Gastroesophageal sphincter (tissue), 4 donors: Measurements from ENCODE around the gene NUBP1. TPM values are rescaled to one million over a fixed set of nuclear protein-coding genes. Genes with fewer than 3 reads are reported as not detected.

Experiments used
- ATAC-seq: fragments of 150-250 bp; one replicate; pipeline ENCODE4 v1.9.1; 2016; ENCODE audit warnings: mild to moderate bottlenecking, moderate library complexity
- H3K27ac ChIP-seq, 4 donors: fragments of 200-600 bp; sonication (generic) in 3 of 4; 1 replicate in 3 of 4; 2 replicates in 1 of 4; pipeline ENCODE4 v1.5.1; 2016 to 2019
- H3K27me3 ChIP-seq: fragments of 200-600 bp; sonication (generic); one replicate; pipeline ENCODE4 v1.5.1; 2019
- H3K36me3 ChIP-seq, 2 donors: fragments of 200-600 bp; sonication (generic); one replicate each; pipeline ENCODE4 v1.5.1; 2019; ENCODE audit warnings: control low read depth in 1 of 2
- H3K4me1 ChIP-seq, 3 donors: fragments of 200-600 bp; sonication (generic); 1 replicate in 2 of 3; 2 replicates in 1 of 3; pipeline ENCODE4 v1.5.1; 2016 to 2019; ENCODE audit warnings: control low read depth in 2 of 3
- H3K4me3 ChIP-seq, 2 donors: fragments of 200-600 bp; sonication (generic); one replicate each; pipeline ENCODE4 v1.5.1; 2019; ENCODE audit warnings: mild to moderate bottlenecking in 1 of 2, moderate library complexity in 1 of 2
- H3K9me3 ChIP-seq, 3 donors: fragments of 200-600 bp; sonication (generic); one replicate each; pipeline ENCODE4 v1.5.1; 2017 to 2019; ENCODE audit warnings: control low read depth in 2 of 3
- EP300 ChIP-seq: sonication (generic); formaldehyde crosslinking; IDR thresholded peaks from one replicate; pipeline ENCODE4 v1.6.1; 2017; ENCODE audit warnings: antibody characterized with exemption, mild to moderate bottlenecking
- POLR2A ChIP-seq, 2 donors: fragments of 450-650 bp; IDR thresholded peaks; one replicate each; pipeline ENCODE4 v1.6.1; 2017; ENCODE audit warnings: antibody characterized with exemption in 2 of 2, mild to moderate bottlenecking in 2 of 2, moderate library complexity in 1 of 2
- POLR2AphosphoS5 ChIP-seq: sonication (generic); formaldehyde crosslinking; IDR thresholded peaks from one replicate; pipeline ENCODE4 v1.6.1; 2017; ENCODE audit warnings: antibody characterized with exemption
- WGBS, 2 donors: methylation state at CpG; one replicate each; pipeline ENCODE4 v1.1.5; 2018; ENCODE audit warnings: low coverage in 1 of 2; 5-methylcytosine and 5-hydroxymethylcytosine counted together
- total RNA-seq, 4 donors: library from RNA; depleted of rRNA; stranded (reverse); fragments of >200 nt; gene quantifications; one replicate each; pipeline ENCODE4 v1.1.0, GENCODE V29; 2016
- TF ChIP-seq, protein P1 (sequence below), 4 experiments: fragments of 200-600 bp in 2 of 4; fragments of 450-650 bp in 2 of 4; sonication (generic) in 1 of 4; IDR thresholded peaks; one replicate each; pipeline ENCODE4 v1.5.1; 2017 to 2019; ENCODE audit warnings: antibody characterized with exemption in 4 of 4, mild to moderate bottlenecking in 2 of 4, moderate library complexity in 2 of 4

The NUBP1 gene
- total RNA-seq, 4 donors from 2014 or later = 18.5 to 49.0 (median 34.8) TPM

DNA sequence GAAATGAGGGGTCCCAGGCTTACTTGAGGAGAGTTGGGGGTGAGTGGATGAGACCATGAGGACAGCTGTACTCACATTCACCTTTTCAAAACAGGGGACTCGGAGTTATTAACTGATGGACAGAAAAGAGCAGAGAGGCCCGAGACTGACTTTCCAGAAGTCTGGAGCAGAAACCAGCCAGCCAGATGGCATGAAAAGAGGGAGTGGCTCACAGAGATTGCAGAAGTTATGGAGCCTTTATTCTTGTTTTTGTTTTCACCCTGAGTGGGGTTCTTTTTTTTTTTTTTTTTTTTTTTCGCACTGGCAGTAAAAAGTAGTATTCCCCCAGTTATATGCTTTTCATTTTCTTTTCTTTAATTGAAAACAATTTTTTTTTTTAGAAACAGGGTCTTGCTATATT lies 56.1 kb downstream of the NUBP1 start:
- Histone ChIP-seq H3K36me3 (no peaks in the 10 kb centered on the region), H3K4me1 (no peaks in the 10 kb centered on the region), H3K4me3 (no peak overlapping the region), H3K27me3 (no peaks in the 10 kb centered on the region), H3K9me3 (no peaks in the 10 kb centered on the region), H3K27ac (no peak overlapping the region)
- ATAC-seq = no peak
- WGBS, 2 donors = 77 to 93% methylated on average over 2 to 3 of the region's 3 CpGs
- TF ChIP-seq POLR2A (IDR thresholded peaks at IDR 0.05) (no peak), POLR2AphosphoS5 (no peak), EP300 (no peak)
- TF ChIP-seq, protein P1, sequence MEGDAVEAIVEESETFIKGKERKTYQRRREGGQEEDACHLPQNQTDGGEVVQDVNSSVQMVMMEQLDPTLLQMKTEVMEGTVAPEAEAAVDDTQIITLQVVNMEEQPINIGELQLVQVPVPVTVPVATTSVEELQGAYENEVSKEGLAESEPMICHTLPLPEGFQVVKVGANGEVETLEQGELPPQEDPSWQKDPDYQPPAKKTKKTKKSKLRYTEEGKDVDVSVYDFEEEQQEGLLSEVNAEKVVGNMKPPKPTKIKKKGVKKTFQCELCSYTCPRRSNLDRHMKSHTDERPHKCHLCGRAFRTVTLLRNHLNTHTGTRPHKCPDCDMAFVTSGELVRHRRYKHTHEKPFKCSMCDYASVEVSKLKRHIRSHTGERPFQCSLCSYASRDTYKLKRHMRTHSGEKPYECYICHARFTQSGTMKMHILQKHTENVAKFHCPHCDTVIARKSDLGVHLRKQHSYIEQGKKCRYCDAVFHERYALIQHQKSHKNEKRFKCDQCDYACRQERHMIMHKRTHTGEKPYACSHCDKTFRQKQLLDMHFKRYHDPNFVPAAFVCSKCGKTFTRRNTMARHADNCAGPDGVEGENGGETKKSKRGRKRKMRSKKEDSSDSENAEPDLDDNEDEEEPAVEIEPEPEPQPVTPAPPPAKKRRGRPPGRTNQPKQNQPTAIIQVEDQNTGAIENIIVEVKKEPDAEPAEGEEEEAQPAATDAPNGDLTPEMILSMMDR (IDR thresholded peaks at IDR 0.05) = no peak

DNA sequence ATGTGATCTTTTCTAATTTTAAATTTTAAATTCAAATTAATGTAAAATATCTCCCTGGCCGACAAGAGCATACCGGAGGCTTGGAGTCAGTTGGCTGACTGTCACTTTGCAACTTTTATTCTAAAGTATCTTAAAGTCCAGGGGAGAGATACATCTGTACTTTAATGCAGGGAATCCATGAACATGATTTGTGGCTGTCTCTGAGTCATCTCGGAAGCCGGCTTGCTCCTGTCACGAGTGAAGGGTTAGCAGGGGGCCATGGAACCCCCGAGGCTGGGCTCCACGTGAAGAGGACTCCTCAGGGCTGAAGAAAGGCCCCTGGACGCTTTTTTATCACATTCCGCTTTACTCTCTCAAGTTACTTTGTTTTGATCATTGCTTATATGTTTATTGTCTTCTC lies 61.7 kb downstream of the NUBP1 start:
- Histone ChIP-seq H3K27ac (no peak overlapping the region), H3K4me1 (no peaks in the 10 kb centered on the region), H3K27me3 (no peaks in the 10 kb centered on the region), H3K9me3 (no peaks in the 10 kb centered on the region), H3K36me3 (no peaks in the 10 kb centered on the region), H3K4me3 (no peak overlapping the region)
- TF ChIP-seq POLR2AphosphoS5 = no peak
- TF ChIP-seq EP300 = no peak
- no peak for TF ChIP-seq POLR2A (IDR thresholded peaks at IDR 0.05)
- TF ChIP-seq, protein P1 (IDR thresholded peaks at IDR 0.05) = no peak
- no peak for ATAC-seq
- 63 to 93% methylated on average over 3 to 9 of the region's 9 CpGs for WGBS, 2 donors

DNA sequence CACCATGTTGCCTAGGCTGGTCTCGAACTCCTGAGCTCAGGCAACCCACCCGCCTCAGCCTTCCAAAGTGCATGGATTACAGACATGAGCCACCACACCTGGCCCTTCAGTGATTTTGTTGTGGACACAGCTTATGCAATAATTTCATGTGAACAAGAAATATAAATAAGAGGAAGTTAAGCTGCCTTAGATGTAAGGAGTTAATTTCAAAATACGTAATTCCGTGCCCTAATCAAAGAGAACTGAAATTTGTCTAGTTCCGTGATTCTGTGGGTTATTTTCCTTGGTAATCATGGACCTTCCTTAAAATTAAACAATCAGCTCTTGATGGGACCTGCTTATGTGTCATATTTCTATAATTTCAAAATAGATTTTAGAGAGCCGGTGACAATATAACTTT lies 63.1 kb downstream of the NUBP1 start:
- TF ChIP-seq EP300 (no peak), POLR2AphosphoS5 (no peak), POLR2A (IDR thresholded peaks at IDR 0.05) (no peak)
- TF ChIP-seq, protein P1 (IDR thresholded peaks at IDR 0.05) = no peak
- Histone ChIP-seq H3K27me3 (no peaks in the 10 kb centered on the region), H3K27ac (no peak overlapping the region), H3K4me3 (no peak overlapping the region), H3K9me3 (no peaks in the 10 kb centered on the region), H3K4me1 (no peaks in the 10 kb centered on the region), H3K36me3 (no peaks in the 10 kb centered on the region)
- ATAC-seq = no peak
- 85 to 89% methylated on average over 5 of the region's 6 CpGs for WGBS, 2 donors

DNA sequence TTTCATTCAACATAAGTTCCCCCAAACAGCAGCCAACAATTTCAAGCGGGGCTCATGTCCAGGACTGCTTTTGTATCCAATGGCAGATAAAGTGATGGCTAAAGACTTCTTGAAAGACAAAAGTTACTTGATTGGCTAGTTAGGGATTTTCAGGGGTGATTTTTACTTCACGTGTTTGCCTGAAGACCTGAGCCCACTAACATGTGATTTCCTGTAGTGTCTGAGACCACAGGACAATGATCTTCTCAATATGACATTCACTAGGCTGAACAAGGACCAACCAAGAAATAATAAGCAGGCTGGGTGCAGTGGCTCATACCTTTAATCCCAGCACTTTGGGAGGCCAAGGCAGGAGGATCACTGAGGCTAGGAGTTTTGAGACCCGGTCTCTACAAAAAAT lies 64.6 kb downstream of the NUBP1 start:
- Histone ChIP-seq H3K9me3 (no peaks in the 10 kb centered on the region), H3K4me1 (no peaks in the 10 kb centered on the region), H3K27me3 (no peaks in the 10 kb centered on the region), H3K36me3 (no peaks in the 10 kb centered on the region), H3K27ac (no peak overlapping the region), H3K4me3 (no peak overlapping the region)
- WGBS, 2 donors = 86 to 95% methylated on average over 2 to 3 of the region's 3 CpGs
- no peak for ATAC-seq
- TF ChIP-seq, protein P1 (IDR thresholded peaks at IDR 0.05) = no peak
- TF ChIP-seq POLR2A (IDR thresholded peaks at IDR 0.05) (no peak), EP300 (no peak), POLR2AphosphoS5 (no peak)

DNA sequence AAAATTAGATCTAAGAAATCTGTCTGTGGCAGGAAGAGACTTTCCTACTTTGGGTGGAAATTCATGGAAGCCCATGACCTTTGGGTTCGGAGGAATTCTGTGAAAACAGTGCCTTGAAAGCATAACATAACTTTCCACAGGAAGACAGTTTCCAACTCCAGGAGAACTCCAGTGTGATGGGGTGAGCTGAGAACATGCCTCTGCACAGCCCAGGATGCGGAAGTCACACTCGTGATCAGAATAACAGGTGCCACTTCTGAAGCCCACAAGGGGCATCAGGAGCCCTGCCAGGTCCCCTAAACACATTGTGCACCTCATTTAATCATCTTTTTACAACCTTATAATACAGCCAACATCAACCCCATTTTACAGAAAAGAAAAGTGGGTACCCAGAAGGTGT lies 65.2 kb downstream of the NUBP1 start:
- no peak overlapping the region for H3K4me3 ChIP-seq
- no peak for ATAC-seq

More for the DNA sequence above, 65.2 kb downstream of the NUBP1 start:
- H3K27me3 ChIP-seq = no peaks in the 10 kb centered on the region
- H3K36me3 ChIP-seq = no peaks in the 10 kb centered on the region
- H3K4me1 ChIP-seq = no peaks in the 10 kb centered on the region
- TF ChIP-seq, protein P1 (IDR thresholded peaks at IDR 0.05) = no peak
- TF ChIP-seq POLR2AphosphoS5 = no peak
- no peak for TF ChIP-seq POLR2A (IDR thresholded peaks at IDR 0.05)
- 81% methylated on average over 3 of the region's 3 CpGs; no CpG with 5 or more reads in 1 of the 2 donors for WGBS, 2 donors
- H3K9me3 ChIP-seq = no peaks in the 10 kb centered on the region
- no peak overlapping the region for H3K27ac ChIP-seq
